ENCODE results near the gene ZNF526. TPM values are rescaled to one million over a fixed set of nuclear protein-coding genes. Genes with fewer than 3 reads are reported as not detected.
A peak's percentile ranks its signal among the peaks of the same experiment; 100 is the strongest.
"Not testable (repeated sequence)": the region's sequence is repeated elsewhere in the genome, so short reads cannot be mapped to it uniquely, and the experiment has no call there.

ZNF526 gene
- total RNA-seq, 1 experiment from 2014 or later, result 10.7 TPM

DNA sequence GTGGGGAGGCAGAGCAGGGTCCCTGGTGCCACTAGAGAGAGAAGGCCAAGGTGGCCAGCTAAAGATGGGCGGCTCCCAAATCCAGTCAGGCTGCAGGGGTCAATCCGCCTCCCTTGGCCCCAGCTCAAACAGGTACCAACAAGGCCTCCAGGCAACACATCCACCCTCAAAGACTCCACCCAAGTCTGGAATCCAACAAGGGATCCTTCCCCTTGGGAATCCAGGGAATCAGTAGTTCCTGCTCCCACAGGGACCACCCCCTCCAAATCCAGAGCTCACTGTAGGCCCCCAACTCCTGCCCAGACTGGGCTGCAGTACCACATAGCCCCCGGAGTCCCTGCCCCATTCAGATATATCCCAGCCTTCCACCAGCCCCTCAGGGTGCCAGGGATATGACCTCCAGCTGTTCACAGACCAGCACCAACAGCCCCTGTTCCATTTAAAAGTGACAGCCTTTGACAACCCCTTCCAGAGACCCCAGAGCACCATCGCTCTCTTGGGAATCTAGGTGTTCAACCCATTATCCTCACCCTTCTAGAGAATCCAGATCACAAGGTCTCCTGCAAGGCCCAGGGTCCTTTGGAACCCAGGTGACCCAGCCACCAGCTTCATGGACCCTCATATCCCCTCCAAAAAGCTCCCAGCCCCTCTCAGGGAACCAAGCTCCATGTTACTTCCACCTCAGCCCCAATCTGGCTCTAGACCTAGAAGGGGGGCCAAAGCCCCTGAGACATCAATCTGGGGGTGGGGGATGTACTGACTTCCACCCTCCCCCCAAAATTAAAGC, 31.7 kb downstream of the ZNF526 start:
- Histone ChIP-seq H3K36me3 (peaks cover 6% of the 10 kb centered on the region), H3K27ac (no peak overlapping the region), H3K4me3 (no peak overlapping the region), H3K27me3 (no peaks in the 10 kb centered on the region), H3K9me3 (replicated peaks) (no peaks in the 10 kb centered on the region), H3K4me1 (peaks cover 6% of the 10 kb centered on the region; the same call in 1 of the 2 replicates)
- no peak for DNase-seq

- H3K4me1 ChIP-seq, result peaks cover 6% of the 10 kb centered on the region; the same call in 1 of the 2 replicates
- peaks cover 6% of the 10 kb centered on the region for H3K36me3 ChIP-seq
- H3K4me3 ChIP-seq, result peak overlapping the region; percentile 81
- H3K27ac ChIP-seq, result peak overlapping the region; percentile 34
- no peaks in the 10 kb centered on the region for H3K9me3 ChIP-seq (replicated peaks)
- peak; percentile 30 to 40 for DNase-seq
- no peaks in the 10 kb centered on the region for H3K27me3 ChIP-seq
Measured at GRCh38 chr19:42252365-42253244, 32.5 kb downstream of the ZNF526 start.

GRCh38 chr19:42253245-42254088, 33.4 kb downstream of the ZNF526 start:
- H3K4me1 ChIP-seq, result peaks cover 6% of the 10 kb centered on the region; the same call in 1 of the 2 replicates
- H3K9me3 ChIP-seq (replicated peaks), result no peaks in the 10 kb centered on the region
- peak overlapping the region; percentile 81 for H3K4me3 ChIP-seq
- DNase-seq, result peak; percentile 64 to 68
- peaks cover 6% of the 10 kb centered on the region for H3K36me3 ChIP-seq
- H3K27me3 ChIP-seq, result no peaks in the 10 kb centered on the region
- H3K27ac ChIP-seq, result peak overlapping the region; percentile 62

DNA sequence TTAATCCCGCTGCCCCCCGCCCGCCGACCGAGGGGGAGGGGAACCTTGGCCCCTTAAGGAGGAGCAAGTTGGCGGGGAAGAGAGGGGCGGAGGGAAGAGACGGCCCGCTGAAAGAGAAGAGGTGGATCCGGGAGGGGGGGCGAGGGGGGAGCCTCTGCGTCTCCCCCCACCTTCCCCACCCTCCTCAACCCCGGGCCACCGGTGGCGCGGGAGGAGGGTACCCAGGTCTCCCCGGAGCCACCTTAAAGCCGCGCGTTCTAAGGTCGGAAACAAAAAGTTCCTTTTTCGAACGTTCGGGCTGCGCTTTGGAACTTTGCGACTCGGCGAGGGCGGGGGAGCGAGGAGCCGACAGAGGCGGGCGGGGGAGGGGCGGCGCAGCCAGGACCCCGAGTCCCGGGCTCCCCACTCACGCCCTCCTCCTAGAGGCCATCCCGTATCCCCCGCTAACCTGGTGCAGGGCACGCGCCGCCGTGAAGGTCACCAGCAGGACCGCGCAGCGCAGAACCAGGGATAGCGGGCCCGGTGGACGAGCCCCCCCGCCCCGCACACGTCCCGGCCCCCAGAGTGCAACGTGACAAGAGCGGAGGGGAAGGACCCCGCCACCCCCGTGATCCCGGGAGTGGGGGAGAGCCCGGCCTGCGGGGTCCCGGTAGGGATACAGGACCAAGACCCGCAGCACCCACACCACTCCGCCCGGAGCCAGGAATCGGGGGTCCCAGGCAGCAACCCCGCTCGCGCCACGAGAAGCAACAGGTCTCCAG, 34.2 kb downstream of the ZNF526 start:
- no peaks in the 10 kb centered on the region for H3K27me3 ChIP-seq
- no peaks in the 10 kb centered on the region for H3K9me3 ChIP-seq (replicated peaks)
- peak overlapping the region; percentile 81 for H3K4me3 ChIP-seq
- peaks cover 6% of the 10 kb centered on the region; the same call in 1 of the 2 replicates for H3K4me1 ChIP-seq
- peak overlapping the region; percentile 62 for H3K27ac ChIP-seq
- peaks cover 6% of the 10 kb centered on the region for H3K36me3 ChIP-seq
- peak; percentile 66 to 72 for DNase-seq

DNA sequence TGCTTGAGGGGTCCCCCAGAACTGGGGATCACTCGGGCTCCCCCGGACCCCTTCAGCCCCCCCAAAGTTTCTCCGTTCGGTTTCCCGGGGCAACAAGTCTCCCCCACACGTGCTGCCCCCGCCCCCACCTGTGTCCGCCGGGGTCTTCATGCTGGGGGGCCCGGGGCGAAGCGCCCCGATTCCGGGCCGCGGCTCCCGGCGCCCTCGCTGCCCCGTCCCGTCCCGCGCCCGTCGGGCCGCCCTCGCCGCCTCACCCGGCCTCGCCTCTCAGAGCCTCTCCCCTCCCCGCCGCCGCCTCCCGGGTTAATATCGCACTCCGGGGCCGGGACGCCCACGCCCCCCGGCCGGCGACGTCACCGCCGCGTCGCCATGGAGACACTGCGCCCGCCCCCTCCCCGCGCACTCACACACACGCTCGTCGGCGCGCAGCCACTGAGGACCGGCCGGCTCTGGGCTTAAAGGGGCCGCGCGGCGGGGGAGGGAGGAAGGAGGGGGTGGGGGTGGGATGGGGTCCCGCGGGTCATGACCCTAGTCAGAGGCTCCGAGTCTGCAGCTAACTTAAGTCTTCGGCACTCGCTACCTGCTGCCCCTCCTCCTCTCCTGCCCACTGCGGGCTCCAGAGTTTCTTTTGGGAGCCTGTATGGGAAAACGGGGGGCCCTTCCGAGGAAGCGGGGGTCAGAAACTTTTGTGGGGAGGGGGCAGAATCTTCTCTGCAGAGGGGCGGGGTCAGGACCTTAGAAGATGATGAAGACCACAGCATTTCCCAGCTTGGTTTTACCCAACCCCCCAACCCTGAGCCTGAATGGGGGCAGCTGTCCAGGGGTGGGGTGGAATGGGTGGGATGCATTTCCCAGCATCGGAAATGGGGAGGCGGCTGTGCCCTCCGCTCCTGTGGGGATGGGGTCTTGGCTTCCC, 35.0 kb downstream of the ZNF526 start, which contains the start of gene ERF:
TSS of gene ERF (minus strand) at position 279 of the 916 bp plus-strand sequence. CDS start at position 150, 129 bp downstream.
- no peaks in the 10 kb centered on the region for H3K9me3 ChIP-seq (replicated peaks)
- DNase-seq, result peak; percentile 89 to 91
- H3K27me3 ChIP-seq, result no peaks in the 10 kb centered on the region
- peak within 1 kb of the TSS; percentile 81 for H3K4me3 ChIP-seq
- peak within 1 kb of the TSS; percentile 71 for H3K27ac ChIP-seq
- H3K4me1 ChIP-seq, result peaks cover 6% of the 10 kb centered on the region; the same call in 1 of the 2 replicates
- peaks cover 1% of the 10 kb centered on the region; the same call in 1 of the 2 replicates for H3K36me3 ChIP-seq

- Histone ChIP-seq H3K27me3 (no peaks in the 10 kb centered on the region), H3K4me3 (peak overlapping the region; percentile 81), H3K36me3 (no peaks in the 10 kb centered on the region), H3K4me1 (peaks cover 6% of the 10 kb centered on the region; the same call in 1 of the 2 replicates), H3K9me3 (replicated peaks) (no peaks in the 10 kb centered on the region), H3K27ac (peak overlapping the region; percentile 71)
- peak; percentile 66 to 79 for DNase-seq
Measured at GRCh38 chr19:42255766-42256745, 35.9 kb downstream of the ZNF526 start.

DNA sequence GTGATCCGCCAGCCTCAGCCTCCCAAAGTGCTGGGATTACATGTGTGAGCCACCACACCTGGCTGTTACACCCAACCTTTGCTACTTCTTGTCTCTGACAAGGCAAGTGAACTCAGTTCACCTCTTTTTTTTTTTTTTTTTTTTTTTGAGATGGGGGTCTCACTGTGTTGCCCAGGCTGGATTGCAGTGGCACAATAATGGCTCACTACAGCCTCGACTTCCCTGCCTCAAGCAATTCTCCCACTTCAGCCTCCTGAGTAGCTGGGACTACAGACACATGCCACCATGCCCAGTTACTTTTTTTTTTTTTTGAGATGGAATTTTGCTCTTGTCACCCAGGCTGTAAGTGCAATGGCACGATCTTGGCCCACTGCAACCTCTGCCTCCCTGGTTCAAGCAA, 37.7 kb downstream of the ZNF526 start:
- H3K4me1 ChIP-seq; H3K9me3 ChIP-seq (replicated peaks); H3K36me3 ChIP-seq; H3K4me3 ChIP-seq; H3K27ac ChIP-seq; DNase-seq; H3K27me3 ChIP-seq: not testable (repeated sequence)

DNA sequence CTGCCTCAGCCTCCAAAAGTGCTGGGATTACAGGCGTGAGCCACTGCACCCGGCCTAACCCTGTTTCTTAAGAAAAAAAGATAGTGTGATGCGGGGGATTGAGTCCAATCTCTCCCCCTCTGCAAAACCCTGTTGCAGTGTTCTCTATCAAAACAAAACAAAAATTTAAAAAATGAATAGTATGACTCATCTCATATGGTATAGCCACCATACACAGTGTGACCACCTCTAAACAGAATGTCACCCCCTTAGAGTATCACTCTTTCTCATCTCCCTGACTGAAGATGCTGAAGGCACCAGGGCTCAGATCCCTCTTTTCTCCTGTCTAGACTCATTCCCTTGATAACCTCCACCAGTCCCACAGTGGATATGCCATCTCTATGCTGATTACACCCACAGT, 41.7 kb downstream of the ZNF526 start:
- Histone ChIP-seq H3K27ac (no peak overlapping the region), H3K27me3 (no peaks in the 10 kb centered on the region), H3K4me1 (peaks cover under 1% of the 10 kb centered on the region; the same call in 1 of the 2 replicates), H3K4me3 (no peak overlapping the region), H3K9me3 (replicated peaks) (no peaks in the 10 kb centered on the region), H3K36me3 (no peaks in the 10 kb centered on the region)
- no peak for DNase-seq

DNA sequence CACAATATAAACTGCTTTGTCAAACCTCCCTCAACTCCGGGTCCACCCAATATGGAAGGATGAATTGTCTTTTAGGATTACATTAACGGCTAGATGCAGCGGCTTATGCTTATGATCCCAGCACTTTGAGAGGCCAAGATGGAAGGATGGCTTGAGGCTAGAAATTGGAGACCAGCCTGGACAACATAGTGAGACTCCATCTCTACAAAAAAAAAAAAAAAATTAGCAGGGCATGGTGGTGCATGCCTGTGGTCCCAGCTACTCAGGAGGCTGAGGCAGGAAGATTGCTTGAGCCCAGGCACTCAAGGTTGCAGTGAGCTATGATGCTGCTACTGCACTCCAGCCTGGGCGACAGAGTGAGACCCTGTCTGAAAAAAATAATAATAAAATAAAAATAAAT, 46.0 kb downstream of the ZNF526 start:
- not testable (repeated sequence) for DNase-seq; H3K4me3 ChIP-seq; H3K27me3 ChIP-seq; H3K4me1 ChIP-seq; H3K36me3 ChIP-seq; H3K27ac ChIP-seq; H3K9me3 ChIP-seq (replicated peaks)

DNA sequence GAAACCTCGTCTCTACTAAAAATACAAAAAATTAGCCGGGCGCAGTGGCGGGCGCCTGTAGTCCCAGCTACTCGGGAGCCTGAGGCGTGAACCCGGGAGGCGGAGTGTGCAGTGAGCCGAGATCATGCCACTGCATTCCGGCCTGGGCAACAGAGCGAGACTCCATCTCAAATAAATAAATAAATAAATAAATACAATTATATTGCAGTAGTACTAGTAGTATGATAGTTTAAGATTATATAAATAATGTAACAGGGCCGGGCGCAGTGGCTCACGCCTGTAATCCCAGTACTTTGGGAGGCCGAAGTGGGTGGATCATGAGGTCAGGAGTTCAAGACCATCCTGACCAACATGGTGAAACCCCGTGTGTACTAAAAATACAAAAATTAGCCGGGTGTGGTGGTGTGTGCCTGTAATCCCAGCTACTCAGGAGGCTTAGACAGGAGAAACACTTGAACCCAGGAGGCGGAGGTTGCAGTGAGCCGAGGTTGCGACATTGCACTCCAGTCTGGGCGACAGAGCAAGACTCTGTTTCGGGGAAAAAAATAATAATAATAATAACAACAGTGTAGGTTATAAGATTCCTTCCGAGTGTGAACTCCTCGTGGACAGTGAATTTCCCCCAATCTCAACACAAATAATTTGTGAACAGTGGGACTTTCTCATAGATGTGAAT, 47.0 kb downstream of the ZNF526 start:
- not testable (repeated sequence) for H3K36me3 ChIP-seq; DNase-seq; H3K4me3 ChIP-seq; H3K9me3 ChIP-seq (replicated peaks); H3K27me3 ChIP-seq; H3K4me1 ChIP-seq; H3K27ac ChIP-seq

DNA sequence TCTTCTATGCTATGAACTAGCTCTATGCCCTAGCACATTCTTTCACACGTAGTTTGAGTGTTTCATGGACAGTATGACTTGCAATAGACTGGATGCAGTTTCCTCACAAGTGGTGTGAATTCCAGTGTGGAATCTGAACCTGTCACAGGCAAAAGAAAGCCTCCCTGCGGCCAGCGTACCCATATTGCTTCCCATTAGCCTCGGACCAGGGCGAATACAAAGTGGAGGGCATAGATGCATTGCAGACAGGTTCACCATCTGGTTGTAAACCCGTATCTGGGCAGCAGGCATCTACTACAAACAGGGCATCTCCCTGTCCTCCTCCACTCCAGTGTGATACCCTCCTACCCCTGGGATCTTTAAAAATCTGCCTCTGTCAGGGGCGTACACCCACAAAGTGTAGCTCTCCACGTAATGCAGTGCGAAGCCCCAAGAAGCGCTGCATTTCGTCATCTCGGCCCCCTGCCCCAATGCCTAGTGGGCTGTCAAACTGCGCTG, 47.6 kb downstream of the ZNF526 start:
- Histone ChIP-seq H3K4me1 (peaks cover 9% of the 10 kb centered on the region; the same call in 1 of the 2 replicates), H3K27ac (peak overlapping the region; percentile 100), H3K27me3 (no peaks in the 10 kb centered on the region), H3K36me3 (no peaks in the 10 kb centered on the region), H3K9me3 (replicated peaks) (no peaks in the 10 kb centered on the region), H3K4me3 (peak overlapping the region; percentile 94)
- DNase-seq, result no peak

Data from SJCRH30 (cell line).